Coronary artery (tissue), 2 donors: ENCODE measurements around the gene MAGI2.

Source experiments
- DNase-seq: peaks from one replicate; pipeline ENCODE4 v3.0.0-alpha.2; 2017; ENCODE audit warnings: low spot score
- H3K27ac ChIP-seq, 2 donors: fragments of 200-600 bp; sonication (generic); one replicate each; pipeline ENCODE4 v1.5.1; 2016 to 2019
- H3K4me3 ChIP-seq: fragments of 200-600 bp; sonication (generic); 2 replicates; pipeline ENCODE4 v1.5.1; 2016; ENCODE audit warnings: mild to moderate bottlenecking, moderate library complexity
- CTCF ChIP-seq: fragments of 200-600 bp; sonication (generic); IDR thresholded peaks from one replicate; pipeline ENCODE4 v1.5.1; 2019; ENCODE audit warnings: antibody characterized with exemption

Gene MAGI2

DNA sequence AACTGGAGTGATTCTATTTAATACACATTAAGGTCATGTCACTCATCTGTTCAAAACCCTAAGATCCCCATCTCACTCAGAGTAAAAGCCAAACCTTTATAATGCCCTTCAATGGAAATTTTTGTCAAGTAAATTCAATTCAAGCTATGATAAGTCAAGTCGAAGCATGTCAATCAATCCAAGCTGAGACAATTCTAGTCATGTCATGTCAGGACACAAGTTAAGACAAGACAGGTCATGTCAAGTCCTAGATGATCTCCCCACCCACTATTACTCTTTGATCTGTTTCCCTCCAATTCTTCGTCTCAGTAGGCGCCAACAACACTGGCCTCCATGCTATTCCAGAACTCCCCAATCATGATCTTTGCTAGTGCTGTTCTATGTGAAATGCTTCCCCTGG lies 141.4 kb downstream of the MAGI2 start:
- no peak for TF ChIP-seq CTCF

GRCh38 chr7:79308192-79308591 lies 145.3 kb downstream of the MAGI2 start:
- H3K27ac ChIP-seq: no peak overlapping the region
- DNase-seq: no peak
- no peak overlapping the region for H3K4me3 ChIP-seq
- no peak for TF ChIP-seq CTCF

More for the DNA sequence above, 141.4 kb downstream of the MAGI2 start:
- no peak for DNase-seq
- H3K27ac ChIP-seq: no peak overlapping the region
- no peak overlapping the region for H3K4me3 ChIP-seq

DNA sequence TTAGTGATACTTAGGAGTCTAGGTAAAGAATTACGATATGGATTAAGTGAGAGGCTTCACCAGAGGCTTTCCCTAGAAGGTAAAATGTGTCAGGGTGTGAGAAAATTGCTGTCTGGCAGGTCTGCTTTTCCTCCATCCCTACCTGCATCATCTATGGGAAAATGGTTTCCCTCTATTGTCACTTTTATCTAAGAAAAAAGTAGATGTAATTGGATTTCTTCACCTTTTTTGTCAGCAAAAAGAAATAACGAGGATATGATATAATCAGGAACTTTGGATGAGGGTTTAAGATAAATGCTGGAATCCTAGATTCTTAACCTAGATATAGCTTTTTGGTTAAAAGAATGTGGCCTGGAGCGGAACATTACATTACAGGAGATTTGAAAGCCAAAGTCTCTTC lies 146.1 kb downstream of the MAGI2 start:
- H3K27ac ChIP-seq: no peak overlapping the region
- no peak overlapping the region for H3K4me3 ChIP-seq
- TF ChIP-seq CTCF: no peak
- DNase-seq: no peak

DNA sequence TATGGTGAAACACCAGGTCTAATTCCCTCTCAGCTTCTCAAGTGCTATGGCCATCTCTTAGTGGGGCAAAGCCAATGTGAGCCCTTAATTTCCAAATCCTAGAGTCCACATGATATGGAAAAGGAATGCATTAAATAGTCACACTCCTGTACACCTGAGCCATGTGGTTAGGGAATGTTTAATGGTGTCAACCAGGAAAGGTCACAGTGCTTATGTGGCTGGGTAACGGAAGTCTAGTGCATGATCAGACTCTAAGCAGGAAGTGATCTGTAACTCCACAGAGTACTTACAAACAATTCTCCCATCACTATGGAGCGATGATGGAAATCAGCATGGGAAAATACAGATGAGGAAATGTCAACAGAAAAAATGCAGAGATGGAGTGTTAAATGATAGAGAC lies 148.8 kb downstream of the MAGI2 start:
- no peak overlapping the region for H3K27ac ChIP-seq
- no peak for DNase-seq
- TF ChIP-seq CTCF: no peak
- no peak overlapping the region for H3K4me3 ChIP-seq

DNA sequence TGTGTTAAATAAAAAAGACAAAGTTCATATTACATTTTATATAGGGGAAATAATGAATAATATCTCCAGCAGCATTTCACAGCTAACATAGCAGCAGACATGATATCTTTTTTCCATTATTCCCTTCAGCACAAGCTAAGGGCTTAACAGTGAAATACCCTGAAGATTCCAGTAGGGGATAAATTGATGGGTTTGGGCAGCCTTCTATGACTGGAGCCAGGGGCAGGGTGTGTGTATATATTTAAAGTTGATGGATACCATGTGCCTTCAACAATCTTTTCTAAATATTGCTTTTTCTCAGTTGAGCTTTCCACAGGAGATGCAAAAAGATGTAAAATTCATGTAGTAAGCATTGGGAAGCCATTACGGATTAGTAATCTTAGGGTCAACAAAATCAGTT lies 151.2 kb downstream of the MAGI2 start:
- Histone ChIP-seq H3K4me3 (no peak overlapping the region), H3K27ac (no peak overlapping the region)
- no peak for DNase-seq
- no peak for TF ChIP-seq CTCF

- Histone ChIP-seq H3K4me3 (no peak overlapping the region), H3K27ac (no peak overlapping the region)
- DNase-seq: no peak
- TF ChIP-seq CTCF: no peak
Measured at GRCh38 chr7:79301419-79301818, 152.0 kb downstream of the MAGI2 start.

- DNase-seq: no peak
- no peak overlapping the region for H3K27ac ChIP-seq
- no peak overlapping the region for H3K4me3 ChIP-seq
- TF ChIP-seq CTCF: no peak
Measured at GRCh38 chr7:79300573-79300972, 152.9 kb downstream of the MAGI2 start.
